Stimulated activated naive CD4-positive, alpha-beta T cell (primary cell): ENCODE data around the gene KNSTRN.

Source experiments
- DNase-seq, 6 experiments: peaks; one replicate each; lab custom pipeline; 2025; lab: John Stamatoyannopoulos, UW

Gene KNSTRN

GRCh38 chr15:40435023-40435709 lies 52.6 kb downstream of the KNSTRN start:
- DNase-seq, result peak in 1 of 6 experiments; percentile 6

GRCh38 chr15:40435710-40436089 lies 53.2 kb downstream of the KNSTRN start:
- DNase-seq, result peak in 1 of 6 experiments; percentile 9

- DNase-seq, result peak in 5 of 6 experiments; percentile 7 to 46 (median 15)
These were observed 53.8 kb downstream of the KNSTRN start for GRCh38 chr15:40436116-40436891.

DNA sequence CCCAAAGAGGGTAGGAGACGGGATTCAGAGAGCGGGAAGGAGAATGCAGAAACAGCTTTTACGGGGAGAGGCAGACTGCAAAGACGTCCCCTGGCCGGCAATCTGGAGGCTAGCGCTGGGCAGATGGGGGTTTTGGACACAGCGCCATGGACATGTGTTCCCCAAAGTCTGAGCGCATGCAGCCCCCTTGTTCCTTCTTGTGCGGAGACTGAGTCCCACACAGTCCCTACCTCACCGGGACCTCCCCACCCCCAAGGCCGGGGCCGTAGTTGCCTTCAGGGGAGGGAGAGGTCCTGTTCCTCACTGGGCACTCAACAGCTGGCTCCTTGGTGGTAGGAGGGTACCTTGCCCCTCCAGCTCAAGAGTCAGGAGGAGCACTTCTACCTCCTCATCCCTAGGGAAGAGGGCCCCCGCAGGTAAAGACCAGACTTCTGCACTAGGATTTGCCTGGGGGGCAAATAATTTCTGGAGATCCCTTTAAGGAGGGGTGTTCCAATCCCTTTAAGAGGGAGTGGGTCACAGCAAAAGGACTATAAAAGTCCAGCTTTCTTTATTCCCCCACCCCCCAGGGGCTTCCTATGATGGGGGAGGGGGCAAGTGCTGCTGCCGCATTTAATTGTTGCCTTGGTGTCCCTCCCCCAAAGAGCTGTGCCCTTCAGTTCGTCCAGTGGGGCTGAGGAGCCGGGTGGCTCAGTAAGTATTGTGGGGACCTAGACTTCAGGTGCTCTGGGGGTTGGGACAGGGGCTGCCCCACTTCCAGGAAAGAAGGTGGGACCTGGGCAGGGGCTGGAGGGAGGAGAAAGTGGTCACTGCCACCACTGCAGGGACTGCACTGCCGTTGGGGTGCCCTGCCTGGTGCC lies 54.6 kb downstream of the KNSTRN start:
- no peak for DNase-seq

- no peak for DNase-seq
These were observed 55.5 kb downstream of the KNSTRN start for GRCh38 chr15:40437752-40438687.

- DNase-seq, result no peak
These were observed 56.2 kb downstream of the KNSTRN start for GRCh38 chr15:40438712-40439111.

GRCh38 chr15:40439461-40439959 lies 57.0 kb downstream of the KNSTRN start:
- no peak for DNase-seq

- DNase-seq, result peak in 2 of 6 experiments; percentile 25 to 39
These were observed 57.6 kb downstream of the KNSTRN start for GRCh38 chr15:40439960-40440742.

DNA sequence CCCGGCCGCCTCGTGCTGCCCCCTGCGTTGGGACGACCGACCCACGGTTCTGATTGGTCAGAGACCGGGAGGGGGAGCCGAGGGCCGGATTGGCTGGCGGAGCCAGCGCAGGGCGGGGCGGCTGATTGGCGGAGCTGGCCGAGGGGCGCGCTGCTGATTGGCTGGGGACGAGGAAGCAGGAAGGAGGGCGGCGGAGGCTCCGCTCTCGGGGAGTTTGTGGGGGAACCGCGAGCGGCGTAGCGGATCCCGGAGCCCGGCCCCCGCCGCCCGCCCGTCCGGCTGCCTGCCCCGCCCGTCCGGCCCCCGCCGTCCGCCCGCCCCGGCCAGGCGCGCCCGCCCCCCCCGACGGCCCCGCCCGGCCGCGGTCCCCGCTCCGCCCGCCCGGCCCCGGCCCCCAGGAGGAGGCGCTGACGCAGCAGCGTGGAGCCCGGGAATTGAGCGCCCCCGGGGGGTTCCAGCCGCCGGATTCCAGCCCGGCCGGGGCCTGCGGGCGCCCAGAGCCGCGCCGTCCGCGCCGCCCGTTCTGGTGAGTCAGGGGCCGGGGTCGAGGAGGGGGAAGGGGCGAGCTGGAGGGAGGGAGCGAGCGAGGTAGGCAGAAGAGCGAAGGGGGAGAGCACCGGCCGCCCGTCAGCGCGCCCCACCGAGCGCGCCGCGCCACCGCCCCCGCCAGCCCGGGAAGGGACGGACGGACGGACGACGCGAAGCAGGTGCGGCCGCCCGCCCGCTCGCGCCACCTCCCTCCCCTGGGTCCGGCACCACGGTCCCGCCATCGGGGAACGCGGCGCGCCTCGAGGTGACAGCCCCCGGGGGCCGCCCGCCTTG lies 58.4 kb downstream of the KNSTRN start, which contains the start of gene BAHD1:
TSS of gene BAHD1 (plus strand) at position 211 of the 822 bp plus-strand sequence. CDS start 17,512 bp downstream, outside the sequence.
- peak; percentile 82 to 91 (median 88) for DNase-seq

GRCh38 chr15:40441565-40442531 lies 59.3 kb downstream of the KNSTRN start:
- peak in 3 of 6 experiments; percentile 20 to 34 (median 24) for DNase-seq

GRCh38 chr15:40443255-40443654 lies 60.7 kb downstream of the KNSTRN start:
- DNase-seq, result no peak

DNA sequence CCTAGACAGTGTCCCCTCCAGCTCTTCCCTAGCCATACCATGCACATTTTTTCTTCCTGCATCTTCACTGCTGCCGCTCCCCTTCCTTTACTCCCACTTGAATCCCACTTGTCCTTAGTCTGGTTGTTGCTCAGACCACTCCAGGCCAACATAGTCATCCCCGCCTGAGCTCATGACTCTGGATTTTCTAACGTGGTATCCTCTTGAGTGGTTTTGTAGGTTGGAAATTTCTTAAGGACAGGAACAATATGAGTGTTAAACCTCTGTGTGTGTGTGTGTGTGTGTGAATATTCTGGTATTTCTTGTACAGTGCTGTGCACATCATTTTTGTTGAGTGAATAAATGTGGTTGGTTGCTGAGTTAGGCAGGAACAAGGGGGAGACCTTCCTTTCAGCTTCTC lies 61.3 kb downstream of the KNSTRN start:
- DNase-seq, result no peak
